GM18505 (cell line): ENCODE data around the gene AMDHD1.
"Not testable (repeated sequence)": the region's sequence is repeated elsewhere in the genome, so short reads cannot be mapped to it uniquely, and the experiment has no call there.

Experiments
- ATAC-seq: cut with Tn5 transposase; IDR thresholded peaks from one replicate; pipeline ENCODE4 v1.9.1; 2021; ENCODE audit not compliant: unreplicated experiment
- POLR2A ChIP-seq: IDR thresholded peaks from 4 replicates; pipeline ENCODE4 v1.6.1; 2011; ENCODE audit warnings: borderline replicate concordance; ENCODE audit not compliant: insufficient read depth, insufficient read length; ENCODE audit errors: extremely low read depth

AMDHD1 gene

DNA sequence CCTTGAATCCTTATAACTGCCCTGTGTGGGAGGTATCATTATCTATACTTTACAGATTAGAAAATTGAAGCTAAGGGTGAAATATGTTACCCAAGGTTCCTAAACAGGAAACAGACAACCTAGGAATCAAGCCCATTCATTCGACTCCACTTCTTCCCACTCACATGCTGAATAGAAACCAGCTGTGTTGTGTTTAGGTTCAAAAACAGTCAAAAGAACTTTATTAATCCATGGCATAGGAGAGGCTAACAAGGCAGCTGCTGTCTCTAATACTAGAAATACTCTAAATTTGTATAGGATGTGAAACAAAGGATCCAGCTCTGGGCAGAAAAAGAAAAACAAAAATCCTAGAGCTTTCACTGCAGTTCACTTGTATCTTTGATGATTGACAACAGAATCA lies 9.9 kb downstream of the AMDHD1 start:
- no peak for TF ChIP-seq POLR2A
- no peak for ATAC-seq

DNA sequence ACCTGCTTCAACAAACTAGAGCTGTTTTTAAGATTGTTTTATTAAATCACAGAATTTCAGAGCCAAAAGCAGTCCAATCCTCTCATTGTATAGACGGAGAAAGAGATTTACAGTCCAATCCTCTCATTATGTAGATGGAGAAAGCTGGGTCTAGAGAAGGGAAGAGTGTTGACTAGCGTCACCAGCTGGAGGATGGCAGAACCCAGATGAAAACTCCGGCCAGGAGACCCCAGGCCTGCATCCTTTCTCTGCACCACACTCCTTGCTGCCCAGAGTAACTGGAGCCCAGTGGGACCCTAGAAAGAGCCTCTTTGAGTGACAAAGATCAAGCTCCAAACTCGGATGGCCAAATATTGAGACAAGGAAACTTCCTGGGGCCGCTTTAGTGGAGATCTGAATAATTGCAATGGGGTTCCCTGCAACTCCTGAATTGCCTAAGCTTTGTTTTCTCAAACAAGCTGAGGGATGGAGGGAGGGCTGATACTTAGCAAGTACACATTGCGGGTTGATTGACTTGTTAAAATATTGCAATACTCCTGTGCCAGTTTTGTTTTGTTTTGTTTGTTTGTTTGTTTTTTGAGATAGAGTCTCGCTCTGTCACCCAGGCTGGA lies 12.5 kb downstream of the AMDHD1 start:
- no peak for TF ChIP-seq POLR2A
- no peak for ATAC-seq

DNA sequence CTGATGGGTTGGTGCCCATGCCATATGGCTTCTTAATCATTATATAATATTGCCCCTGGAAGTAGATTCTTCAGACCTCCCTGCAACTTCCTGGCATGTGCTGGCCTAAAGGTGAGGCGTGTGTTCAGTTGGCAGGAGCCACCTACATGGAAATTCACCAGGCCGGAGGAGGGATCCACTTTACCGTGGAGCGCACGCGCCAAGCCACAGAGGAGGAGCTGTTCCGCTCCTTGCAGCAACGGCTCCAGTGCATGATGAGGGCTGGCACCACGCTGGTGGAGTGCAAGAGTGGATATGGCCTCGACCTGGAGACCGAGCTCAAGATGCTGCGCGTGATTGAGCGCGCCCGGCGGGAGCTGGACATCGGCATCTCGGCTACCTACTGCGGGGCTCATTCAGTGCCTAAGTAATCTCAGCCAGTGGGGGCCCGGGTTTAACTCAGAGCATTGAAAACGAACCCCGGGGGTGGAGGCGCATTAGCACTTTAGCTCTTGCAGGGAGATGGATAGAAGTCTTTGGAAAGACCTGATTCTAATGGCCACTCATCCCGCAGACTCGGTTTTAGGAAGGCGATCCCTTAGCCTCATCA lies 13.5 kb downstream of the AMDHD1 start:
- no peak for ATAC-seq
- TF ChIP-seq POLR2A, result no peak

DNA sequence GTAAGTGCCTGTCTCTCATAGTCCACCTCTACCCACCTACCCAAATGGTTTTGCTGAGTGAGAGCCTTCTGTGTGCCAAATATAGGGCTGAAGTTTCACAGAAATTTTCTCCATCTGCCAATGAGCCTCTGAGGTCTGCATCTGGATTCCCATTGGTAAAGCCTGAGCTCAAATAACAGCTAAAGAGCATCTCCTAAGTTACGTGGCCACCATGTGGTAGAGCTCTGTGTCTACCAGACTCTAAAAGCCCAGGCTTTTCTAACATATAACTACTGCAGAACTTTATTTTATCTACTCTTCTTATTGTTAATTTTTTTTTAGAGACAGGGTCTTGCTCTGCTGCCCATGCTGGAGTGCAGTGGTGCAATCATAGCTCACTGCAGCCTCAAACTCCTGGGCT lies 16.0 kb downstream of the AMDHD1 start:
- ATAC-seq, result no peak
- TF ChIP-seq POLR2A, result no peak

GRCh38 chr12:95960241-95960640 lies 17.1 kb downstream of the AMDHD1 start:
- ATAC-seq, result no peak
- TF ChIP-seq POLR2A, result no peak

DNA sequence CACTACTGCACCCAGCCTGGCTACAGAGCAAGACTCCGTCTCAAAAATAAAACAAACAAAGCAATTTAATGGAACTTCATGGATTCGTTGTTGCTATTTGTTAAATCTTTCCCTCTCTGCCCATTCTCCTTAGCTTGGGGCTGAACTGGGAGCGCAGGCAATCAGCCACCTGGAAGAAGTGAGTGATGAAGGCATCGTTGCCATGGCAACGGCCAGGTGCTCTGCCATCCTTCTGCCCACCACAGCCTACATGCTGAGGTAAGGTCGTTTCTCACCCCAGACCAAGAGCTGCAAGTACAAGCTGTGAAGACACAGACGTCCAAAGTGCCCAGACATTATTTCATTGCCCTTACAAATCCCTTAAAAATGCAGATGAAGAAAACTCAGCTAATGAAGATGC lies 19.1 kb downstream of the AMDHD1 start:
- no peak for TF ChIP-seq POLR2A
- no peak for ATAC-seq

DNA sequence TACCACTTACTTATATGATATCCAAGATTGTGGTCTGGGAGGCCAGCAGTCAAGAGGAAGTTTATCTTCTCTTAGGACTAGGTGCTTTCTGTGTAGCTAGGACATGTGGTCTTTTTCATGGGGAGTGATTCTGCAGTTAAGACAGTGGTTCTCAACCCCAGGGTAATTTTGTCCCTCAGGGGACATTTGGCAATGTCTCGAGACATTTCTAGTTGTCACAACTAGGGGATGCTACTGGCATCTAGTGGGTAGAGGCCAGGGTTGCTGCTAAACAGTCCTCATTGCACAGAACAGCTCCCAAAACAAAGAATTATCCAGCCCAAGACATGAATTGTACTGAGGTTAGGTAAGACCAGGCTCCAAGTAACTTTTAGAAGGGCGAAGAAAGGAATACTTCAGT lies 20.0 kb downstream of the AMDHD1 start:
- no peak for TF ChIP-seq POLR2A
- ATAC-seq, result no peak

GRCh38 chr12:95966287-95966870 lies 23.2 kb downstream of the AMDHD1 start:
- TF ChIP-seq POLR2A, result no peak
- no peak for ATAC-seq

DNA sequence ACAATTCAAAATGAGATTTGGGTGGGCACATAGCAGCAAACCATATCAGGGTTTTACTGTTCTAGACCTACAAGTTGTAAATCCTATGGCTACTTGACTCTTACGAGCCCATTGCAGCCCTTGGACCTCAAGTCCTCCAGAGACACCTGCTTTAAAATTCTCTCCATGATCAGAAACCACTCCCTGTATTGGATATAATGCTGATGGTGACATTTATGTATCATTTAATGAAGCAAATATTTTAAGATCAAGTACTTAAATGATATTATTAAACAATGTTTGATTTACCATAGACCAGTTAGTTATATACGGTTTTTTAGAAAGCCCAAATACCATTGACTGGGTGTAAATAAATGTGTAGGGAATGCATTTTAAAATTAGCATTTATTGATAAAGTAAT lies 24.2 kb downstream of the AMDHD1 start:
- no peak for ATAC-seq
- TF ChIP-seq POLR2A, result no peak

DNA sequence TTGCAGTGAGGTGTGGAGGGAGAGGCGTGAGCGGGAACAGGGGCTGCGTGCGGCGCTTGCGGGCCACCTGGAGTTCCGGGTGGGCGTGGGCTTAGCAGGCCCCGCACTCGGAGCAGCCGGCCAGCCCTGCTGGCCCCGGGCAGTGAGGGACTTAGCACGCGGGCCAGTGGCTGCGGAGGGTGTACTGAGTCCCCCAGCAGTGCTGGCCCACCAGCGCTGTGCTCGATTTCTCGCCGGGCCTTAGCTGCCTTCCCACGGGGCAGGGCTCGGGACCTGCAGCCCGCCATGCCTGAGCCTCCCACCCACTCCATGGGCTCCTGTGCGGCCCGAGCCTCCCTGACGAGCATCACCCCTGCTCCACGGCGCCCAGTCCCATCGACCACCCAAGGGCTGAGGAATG lies 26.0 kb downstream of the AMDHD1 start:
- not testable (repeated sequence) for ATAC-seq

GRCh38 chr12:95970905-95971304 lies 27.8 kb downstream of the AMDHD1 start:
- no peak for TF ChIP-seq POLR2A
- ATAC-seq, result no peak

GRCh38 chr12:95972832-95973456 lies 29.8 kb downstream of the AMDHD1 start:
- no peak for TF ChIP-seq POLR2A
- ATAC-seq, result no peak

DNA sequence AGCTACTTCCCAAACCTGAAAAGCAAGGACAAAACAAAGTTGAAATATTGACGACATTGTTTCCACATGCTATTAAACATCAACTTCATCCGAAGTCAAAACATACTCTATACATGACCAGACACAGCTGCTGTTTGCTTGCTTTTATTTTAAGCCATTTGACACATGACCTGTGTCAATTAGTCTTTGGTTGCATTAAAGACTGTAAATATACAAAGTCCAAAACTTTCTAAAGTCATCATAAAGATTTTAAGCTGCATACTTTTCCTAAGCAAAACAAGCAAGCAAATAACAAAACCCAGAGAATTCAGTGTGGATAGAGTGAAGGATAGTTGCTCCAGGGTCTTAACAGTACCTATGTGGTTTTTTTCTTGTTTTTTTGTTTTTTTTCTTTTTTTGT lies 31.2 kb downstream of the AMDHD1 start:
- TF ChIP-seq POLR2A, result no peak
- no peak for ATAC-seq

DNA sequence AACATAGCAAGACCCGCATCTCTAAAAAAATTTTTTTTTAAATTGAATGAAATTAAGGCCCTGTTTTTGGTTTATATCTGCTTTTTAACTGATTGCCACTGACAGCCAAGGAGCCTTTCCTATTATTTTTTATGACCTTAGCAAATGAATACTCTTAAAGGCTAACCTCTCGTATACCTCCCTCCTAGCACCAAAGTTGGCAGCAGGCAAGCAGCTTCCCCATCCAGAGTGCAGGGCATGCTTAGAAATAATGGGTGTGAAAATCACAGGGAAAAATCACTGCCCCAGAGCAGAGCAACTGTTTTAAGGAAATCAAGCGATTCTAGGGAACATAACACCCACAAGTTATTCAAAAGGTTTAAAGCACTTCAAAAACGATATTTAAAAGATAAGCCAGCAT lies 32.4 kb downstream of the AMDHD1 start:
- TF ChIP-seq POLR2A, result no peak
- ATAC-seq, result no peak

GRCh38 chr12:95976416-95976832 lies 33.3 kb downstream of the AMDHD1 start:
- TF ChIP-seq POLR2A, result no peak
- no peak for ATAC-seq

- no peak for TF ChIP-seq POLR2A
- no peak for ATAC-seq
These were observed 34.7 kb downstream of the AMDHD1 start for GRCh38 chr12:95977764-95978305.
